K562 (cell line): ENCODE measurements around the gene C2CD2.

Source experiments
- SIN3A ChIP-seq, 2 experiments: fragments of 150-350 bp in 1 of 2; IDR thresholded peaks; 2 replicates each; pipeline ENCODE4 v1.6.1; 2011 to 2016; ENCODE audit warnings: borderline replicate concordance in 2 of 2, low read depth in 2 of 2, low read length in 2 of 2, mild to moderate bottlenecking in 2 of 2, moderate library complexity in 2 of 2; ENCODE audit not compliant: control insufficient read depth in 1 of 2
- SREBF2 ChIP-seq: sonication (generic); formaldehyde crosslinking; IDR thresholded peaks from 2 replicates; pipeline ENCODE4 v1.4.0; 2020; ENCODE audit warnings: mild to moderate bottlenecking, missing genetic modification reagents
- ZKSCAN1 ChIP-seq: fragments of 150-350 bp; IDR thresholded peaks from 2 replicates; pipeline ENCODE4 v1.6.1; 2016; ENCODE audit warnings: low read depth, low read length
- TF ChIP-seq, protein P1 (sequence below): fragments of 250-450 bp; sonication (Bioruptor Pico); IDR thresholded peaks from 2 replicates; pipeline ENCODE4 v1.8.0; 2021; ENCODE audit warnings: moderate library complexity, mild to moderate bottlenecking, inconsistent platforms
- TF ChIP-seq, protein P2 (sequence below), 3 experiments: IDR thresholded peaks in 2 of 3; conservative IDR thresholded peaks in 1 of 3; 2 replicates each; pipeline ENCODE4 v1.5.1; 2011 to 2012; ENCODE audit warnings: low read length in 3 of 3, mild to moderate bottlenecking in 3 of 3, control low read depth in 2 of 3, improper control_type of control experiment in 1 of 3, inconsistent platforms in 1 of 3, low read depth in 1 of 3, mixed read lengths in 1 of 3, moderate library complexity in 1 of 3; ENCODE audit not compliant: insufficient read depth in 2 of 3
- TF ChIP-seq, protein P3 (sequence below): sonication (generic); formaldehyde crosslinking; IDR thresholded peaks from 2 replicates; pipeline ENCODE4 v1.8.1; 2023; ENCODE audit warnings: missing genetic modification reagents, mild to moderate bottlenecking, borderline replicate concordance

DNA sequence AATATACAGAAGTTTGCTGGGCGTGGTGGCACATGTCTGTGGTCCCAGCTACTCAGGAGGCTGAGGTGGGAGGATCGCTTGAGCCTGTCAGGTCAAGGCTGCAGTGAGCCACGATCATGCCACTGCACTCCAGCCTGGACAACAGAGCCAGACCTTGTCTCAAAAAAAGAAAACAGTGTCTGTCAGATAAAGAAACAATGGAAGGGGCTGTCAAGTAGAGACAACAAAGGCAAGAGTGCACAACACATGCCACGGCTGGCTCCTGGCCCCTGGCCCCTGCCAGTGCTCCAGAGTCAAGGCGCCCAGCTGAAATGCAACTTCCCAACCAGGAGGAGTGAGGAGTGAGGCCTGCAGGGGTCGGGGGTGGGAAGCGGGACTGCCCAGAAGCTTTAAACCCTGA is 107.3 kb downstream of the C2CD2 start:
- TF ChIP-seq, protein P1, sequence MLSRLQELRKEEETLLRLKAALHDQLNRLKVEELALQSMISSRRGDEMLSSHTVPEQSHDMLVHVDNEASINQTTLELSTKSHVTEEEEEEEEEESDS (CRISPR knock-in tag): no peak
- no peak for TF ChIP-seq SREBF2 (CRISPR knock-in tag)
- TF ChIP-seq, protein P2, sequence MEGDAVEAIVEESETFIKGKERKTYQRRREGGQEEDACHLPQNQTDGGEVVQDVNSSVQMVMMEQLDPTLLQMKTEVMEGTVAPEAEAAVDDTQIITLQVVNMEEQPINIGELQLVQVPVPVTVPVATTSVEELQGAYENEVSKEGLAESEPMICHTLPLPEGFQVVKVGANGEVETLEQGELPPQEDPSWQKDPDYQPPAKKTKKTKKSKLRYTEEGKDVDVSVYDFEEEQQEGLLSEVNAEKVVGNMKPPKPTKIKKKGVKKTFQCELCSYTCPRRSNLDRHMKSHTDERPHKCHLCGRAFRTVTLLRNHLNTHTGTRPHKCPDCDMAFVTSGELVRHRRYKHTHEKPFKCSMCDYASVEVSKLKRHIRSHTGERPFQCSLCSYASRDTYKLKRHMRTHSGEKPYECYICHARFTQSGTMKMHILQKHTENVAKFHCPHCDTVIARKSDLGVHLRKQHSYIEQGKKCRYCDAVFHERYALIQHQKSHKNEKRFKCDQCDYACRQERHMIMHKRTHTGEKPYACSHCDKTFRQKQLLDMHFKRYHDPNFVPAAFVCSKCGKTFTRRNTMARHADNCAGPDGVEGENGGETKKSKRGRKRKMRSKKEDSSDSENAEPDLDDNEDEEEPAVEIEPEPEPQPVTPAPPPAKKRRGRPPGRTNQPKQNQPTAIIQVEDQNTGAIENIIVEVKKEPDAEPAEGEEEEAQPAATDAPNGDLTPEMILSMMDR (IDR thresholded peaks at IDR 0.05 in 2 of 3, conservative IDR thresholded peaks at IDR 0.05 in 1 of 3; ENCODE audit: insufficient read depth in 2 of 3, low read depth in 1 of 3, low read length in 3 of 3): no peak
- no peak for TF ChIP-seq SIN3A (IDR thresholded peaks at IDR 0.05; ENCODE audit: borderline replicate concordance in 2 of 2, control insufficient read depth in 1 of 2, low read depth in 2 of 2, low read length in 2 of 2)
- TF ChIP-seq, protein P3, sequence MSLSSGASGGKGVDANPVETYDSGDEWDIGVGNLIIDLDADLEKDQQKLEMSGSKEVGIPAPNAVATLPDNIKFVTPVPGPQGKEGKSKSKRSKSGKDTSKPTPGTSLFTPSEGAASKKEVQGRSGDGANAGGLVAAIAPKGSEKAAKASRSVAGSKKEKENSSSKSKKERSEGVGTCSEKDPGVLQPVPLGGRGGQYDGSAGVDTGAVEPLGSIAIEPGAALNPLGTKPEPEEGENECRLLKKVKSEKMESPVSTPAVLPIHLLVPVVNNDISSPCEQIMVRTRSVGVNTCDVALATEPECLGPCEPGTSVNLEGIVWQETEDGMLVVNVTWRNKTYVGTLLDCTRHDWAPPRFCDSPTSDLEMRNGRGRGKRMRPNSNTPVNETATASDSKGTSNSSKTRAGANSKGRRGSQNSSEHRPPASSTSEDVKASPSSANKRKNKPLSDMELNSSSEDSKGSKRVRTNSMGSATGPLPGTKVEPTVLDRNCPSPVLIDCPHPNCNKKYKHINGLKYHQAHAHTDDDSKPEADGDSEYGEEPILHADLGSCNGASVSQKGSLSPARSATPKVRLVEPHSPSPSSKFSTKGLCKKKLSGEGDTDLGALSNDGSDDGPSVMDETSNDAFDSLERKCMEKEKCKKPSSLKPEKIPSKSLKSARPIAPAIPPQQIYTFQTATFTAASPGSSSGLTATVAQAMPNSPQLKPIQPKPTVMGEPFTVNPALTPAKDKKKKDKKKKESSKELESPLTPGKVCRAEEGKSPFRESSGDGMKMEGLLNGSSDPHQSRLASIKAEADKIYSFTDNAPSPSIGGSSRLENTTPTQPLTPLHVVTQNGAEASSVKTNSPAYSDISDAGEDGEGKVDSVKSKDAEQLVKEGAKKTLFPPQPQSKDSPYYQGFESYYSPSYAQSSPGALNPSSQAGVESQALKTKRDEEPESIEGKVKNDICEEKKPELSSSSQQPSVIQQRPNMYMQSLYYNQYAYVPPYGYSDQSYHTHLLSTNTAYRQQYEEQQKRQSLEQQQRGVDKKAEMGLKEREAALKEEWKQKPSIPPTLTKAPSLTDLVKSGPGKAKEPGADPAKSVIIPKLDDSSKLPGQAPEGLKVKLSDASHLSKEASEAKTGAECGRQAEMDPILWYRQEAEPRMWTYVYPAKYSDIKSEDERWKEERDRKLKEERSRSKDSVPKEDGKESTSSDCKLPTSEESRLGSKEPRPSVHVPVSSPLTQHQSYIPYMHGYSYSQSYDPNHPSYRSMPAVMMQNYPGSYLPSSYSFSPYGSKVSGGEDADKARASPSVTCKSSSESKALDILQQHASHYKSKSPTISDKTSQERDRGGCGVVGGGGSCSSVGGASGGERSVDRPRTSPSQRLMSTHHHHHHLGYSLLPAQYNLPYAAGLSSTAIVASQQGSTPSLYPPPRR (CRISPR knock-in tag): no peak
- TF ChIP-seq ZKSCAN1: no peak
